ENCODE data around the gene NKX1-1.
A peak's percentile ranks its signal among the peaks of the same experiment; 100 is the strongest.

NKX1-1 gene

DNA sequence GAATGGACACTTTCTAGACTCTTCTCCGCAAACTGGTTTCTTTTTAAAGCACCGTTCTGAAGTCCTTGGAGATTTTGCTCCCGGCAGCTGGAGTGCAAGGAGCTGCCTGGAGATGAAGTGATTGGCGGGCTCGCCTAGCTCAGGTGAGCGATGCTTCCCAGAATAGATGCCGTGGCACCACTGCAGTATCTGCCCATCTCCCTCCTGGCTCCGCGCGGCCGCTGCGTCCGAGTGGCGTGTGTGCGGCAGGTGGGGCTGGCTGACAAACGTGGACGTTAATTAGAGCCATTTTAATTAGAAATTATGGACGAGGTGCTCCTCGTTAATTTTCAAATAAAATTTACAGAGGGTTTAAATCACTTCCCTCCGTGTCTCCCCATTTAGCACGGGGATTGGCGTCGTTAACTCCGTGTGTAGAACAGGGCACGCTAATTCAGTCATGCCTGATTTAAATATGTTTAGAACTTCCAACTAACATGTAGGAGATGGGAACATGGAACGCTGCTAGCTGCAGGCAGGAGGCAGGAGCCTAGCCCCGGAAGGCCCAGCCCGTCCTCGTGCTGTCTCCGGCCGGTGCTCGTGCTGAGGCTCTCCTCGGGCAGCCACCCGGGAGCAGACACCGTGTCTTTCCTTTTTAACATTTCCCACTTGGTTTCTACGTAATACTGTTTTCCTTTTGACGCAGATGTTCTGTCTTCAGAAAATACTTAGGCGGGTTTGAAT is 47.7 kb downstream of the NKX1-1 start:
- TF ChIP-seq, protein P1, sequence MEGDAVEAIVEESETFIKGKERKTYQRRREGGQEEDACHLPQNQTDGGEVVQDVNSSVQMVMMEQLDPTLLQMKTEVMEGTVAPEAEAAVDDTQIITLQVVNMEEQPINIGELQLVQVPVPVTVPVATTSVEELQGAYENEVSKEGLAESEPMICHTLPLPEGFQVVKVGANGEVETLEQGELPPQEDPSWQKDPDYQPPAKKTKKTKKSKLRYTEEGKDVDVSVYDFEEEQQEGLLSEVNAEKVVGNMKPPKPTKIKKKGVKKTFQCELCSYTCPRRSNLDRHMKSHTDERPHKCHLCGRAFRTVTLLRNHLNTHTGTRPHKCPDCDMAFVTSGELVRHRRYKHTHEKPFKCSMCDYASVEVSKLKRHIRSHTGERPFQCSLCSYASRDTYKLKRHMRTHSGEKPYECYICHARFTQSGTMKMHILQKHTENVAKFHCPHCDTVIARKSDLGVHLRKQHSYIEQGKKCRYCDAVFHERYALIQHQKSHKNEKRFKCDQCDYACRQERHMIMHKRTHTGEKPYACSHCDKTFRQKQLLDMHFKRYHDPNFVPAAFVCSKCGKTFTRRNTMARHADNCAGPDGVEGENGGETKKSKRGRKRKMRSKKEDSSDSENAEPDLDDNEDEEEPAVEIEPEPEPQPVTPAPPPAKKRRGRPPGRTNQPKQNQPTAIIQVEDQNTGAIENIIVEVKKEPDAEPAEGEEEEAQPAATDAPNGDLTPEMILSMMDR (IDR thresholded peaks at IDR 0.05): no peak
- peaks cover 86% of the 10 kb centered on the region for H3K36me3 ChIP-seq
- no peaks in the 10 kb centered on the region for H3K27me3 ChIP-seq
- H3K27ac ChIP-seq: no peak overlapping the region
- no peak overlapping the region for H3K4me3 ChIP-seq (ENCODE audit: low read depth in 1 of 2, low read length in 1 of 2)
- no peaks in the 10 kb centered on the region for H3K9me3 ChIP-seq
- H3K4me1 ChIP-seq (ENCODE audit: control insufficient read depth in 1 of 2, insufficient read depth in 1 of 2, low read depth in 1 of 2, low read length in 1 of 2): no peaks in the 10 kb centered on the region

DNA sequence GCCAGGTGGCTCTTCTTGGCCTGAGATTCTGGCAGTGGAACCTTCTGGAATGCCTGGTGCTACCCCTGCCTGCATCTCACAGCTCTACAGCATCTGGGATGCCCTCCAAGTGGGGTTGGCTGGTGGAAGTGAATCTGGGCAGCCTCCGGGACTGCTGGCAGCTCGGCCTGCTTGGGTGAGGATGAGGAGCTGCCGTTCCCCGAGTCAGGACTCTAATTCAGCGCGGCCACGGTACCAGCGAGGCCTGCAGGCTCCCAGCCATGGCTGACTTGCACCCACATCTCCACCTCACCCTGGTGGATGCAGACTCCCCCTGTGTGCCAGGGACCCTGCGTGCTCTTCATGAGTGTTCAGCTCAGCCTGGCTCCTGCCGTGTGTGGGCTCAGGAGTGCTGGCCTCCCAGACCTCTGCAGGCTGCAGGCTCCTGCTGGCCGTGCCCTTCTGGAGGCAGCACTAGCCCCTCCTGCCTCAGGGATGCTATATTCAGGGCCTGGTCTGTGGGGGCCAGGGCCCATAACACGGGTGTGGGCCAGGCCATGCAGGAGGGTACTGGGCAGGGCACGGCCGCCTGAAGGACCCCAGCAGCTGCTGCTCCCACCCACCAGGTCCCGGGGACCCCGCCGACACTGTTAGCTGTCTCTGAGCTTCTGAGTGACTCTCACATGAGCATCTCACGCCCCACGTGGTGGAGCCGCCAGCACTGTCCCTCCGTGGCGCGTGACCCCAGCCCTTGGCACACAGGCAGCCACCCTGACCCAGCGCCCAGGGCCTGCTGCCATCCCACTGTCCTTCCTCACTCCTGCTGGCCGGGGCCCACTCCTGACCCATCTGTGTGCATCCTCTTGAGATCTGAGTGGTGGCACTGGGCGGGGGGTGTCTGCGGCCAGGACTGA is 48.6 kb downstream of the NKX1-1 start:
- H3K27ac ChIP-seq: no peak overlapping the region
- no peaks in the 10 kb centered on the region for H3K4me1 ChIP-seq (ENCODE audit: control insufficient read depth in 1 of 2, insufficient read depth in 1 of 2, low read depth in 1 of 2, low read length in 1 of 2)
- TF ChIP-seq, protein P1 (IDR thresholded peaks at IDR 0.05): no peak
- H3K36me3 ChIP-seq: peaks cover 90% of the 10 kb centered on the region
- H3K27me3 ChIP-seq: no peaks in the 10 kb centered on the region
- no peaks in the 10 kb centered on the region for H3K9me3 ChIP-seq
- no peak overlapping the region for H3K4me3 ChIP-seq (ENCODE audit: low read depth in 1 of 2, low read length in 1 of 2)

DNA sequence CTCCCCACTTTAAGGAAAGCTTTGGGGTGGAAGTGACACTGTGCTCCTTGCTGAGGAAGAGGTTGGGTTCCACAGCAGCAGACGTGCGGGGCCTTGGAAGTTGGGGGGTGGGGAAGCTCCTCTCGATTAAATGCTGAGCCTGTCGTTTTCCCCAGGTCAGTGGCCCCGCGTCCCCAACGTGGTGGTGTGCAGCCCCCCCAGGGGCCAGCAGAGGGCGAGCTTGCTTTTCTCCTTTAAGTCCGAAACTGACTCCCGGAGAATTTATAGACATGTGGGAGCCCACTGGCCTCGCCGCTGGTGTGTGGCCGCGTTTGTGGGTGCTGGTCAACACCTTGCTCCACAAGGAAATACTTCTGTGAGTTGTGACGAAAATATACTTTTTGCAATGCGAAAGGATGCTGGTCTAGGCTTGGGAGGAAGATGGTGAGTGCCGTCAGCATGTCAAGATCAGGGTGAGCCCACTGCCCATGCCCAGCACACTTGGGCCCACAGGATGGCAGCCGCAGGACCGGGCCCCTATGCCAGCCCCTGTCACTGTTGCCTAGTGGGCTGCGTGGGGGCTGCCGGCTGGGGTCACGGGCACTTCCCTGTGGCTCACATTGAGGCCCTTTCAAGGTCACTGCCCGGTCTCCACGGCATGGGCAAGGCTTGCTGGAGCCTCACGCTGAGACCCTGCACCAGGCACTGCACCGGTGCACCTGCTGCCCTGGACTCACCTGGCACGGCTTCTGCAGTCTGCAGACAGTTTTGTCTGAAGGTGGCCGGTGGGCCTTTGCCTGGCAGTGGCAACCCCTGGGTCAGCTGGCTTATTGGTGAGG is 49.9 kb downstream of the NKX1-1 start:
- Histone ChIP-seq H3K27me3 (no peaks in the 10 kb centered on the region), H3K27ac (no peak overlapping the region), H3K4me3 (ENCODE audit: low read depth in 1 of 2, low read length in 1 of 2) (no peak overlapping the region), H3K4me1 (ENCODE audit: control insufficient read depth in 1 of 2, insufficient read depth in 1 of 2, low read depth in 1 of 2, low read length in 1 of 2) (peaks cover 4 to 5% of the 10 kb centered on the region in 2 experiments), H3K9me3 (no peaks in the 10 kb centered on the region), H3K36me3 (peaks cover 94% of the 10 kb centered on the region)
- TF ChIP-seq, protein P1 (IDR thresholded peaks at IDR 0.05): peak; percentile 50

DNA sequence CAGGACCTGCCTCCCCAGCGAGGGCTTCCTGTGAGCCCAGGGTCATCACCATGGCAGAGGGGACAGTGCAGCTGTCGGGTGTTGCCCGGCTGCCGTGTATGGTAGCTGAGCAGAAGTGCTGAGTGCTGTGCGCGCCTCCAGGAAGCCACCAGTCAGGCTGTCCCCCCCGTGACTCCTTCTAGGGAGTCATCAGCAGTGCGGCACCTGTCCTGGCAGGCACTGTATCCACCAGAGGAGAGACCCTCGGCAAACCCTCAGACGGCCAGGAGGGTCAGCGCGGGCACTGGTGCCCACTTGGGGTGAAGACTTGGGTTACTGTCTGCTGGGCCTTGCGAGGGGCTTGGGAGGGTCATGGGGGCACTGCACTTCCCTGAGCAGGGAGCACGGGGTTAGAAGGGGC is 50.9 kb downstream of the NKX1-1 start:
- no peaks in the 10 kb centered on the region for H3K9me3 ChIP-seq
- TF ChIP-seq, protein P1 (IDR thresholded peaks at IDR 0.05): no peak
- peaks cover 86% of the 10 kb centered on the region for H3K36me3 ChIP-seq
- H3K27me3 ChIP-seq: no peaks in the 10 kb centered on the region
- no peak overlapping the region for H3K27ac ChIP-seq
- H3K4me3 ChIP-seq (ENCODE audit: low read depth in 1 of 2, low read length in 1 of 2): no peak overlapping the region
- H3K4me1 ChIP-seq (ENCODE audit: control insufficient read depth in 1 of 2, insufficient read depth in 1 of 2, low read depth in 1 of 2, low read length in 1 of 2): peaks cover 4 to 5% of the 10 kb centered on the region in 2 experiments

DNA sequence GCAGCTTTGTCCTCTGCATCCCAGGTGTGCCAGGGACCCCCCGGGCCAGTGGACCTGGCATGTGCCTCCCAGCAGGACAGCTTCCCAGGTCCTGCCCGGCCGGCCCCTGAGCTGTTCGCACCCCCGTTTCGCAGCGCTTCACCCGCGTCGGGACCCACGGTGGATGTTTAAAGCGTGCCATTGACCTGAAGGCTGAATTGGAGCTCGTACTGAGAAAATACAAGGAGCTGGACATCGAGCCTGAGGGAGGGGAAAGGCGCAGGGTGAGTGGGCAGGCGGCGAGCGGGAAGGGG is 51.3 kb downstream of the NKX1-1 start:
- TF ChIP-seq, protein P1 (IDR thresholded peaks at IDR 0.05): no peak
- peaks cover 86% of the 10 kb centered on the region for H3K36me3 ChIP-seq
- H3K27ac ChIP-seq: no peak overlapping the region
- H3K4me1 ChIP-seq (ENCODE audit: control insufficient read depth in 1 of 2, insufficient read depth in 1 of 2, low read depth in 1 of 2, low read length in 1 of 2): peaks cover 4 to 5% of the 10 kb centered on the region in 2 experiments
- no peaks in the 10 kb centered on the region for H3K27me3 ChIP-seq
- H3K4me3 ChIP-seq (ENCODE audit: low read depth in 1 of 2, low read length in 1 of 2): no peak overlapping the region
- H3K9me3 ChIP-seq: no peaks in the 10 kb centered on the region

All from neutrophil (primary cell).